GM23338 (cell line): Measurements from ENCODE around the gene LCE3B.

Experiments used
- EZH2 ChIP-seq: fragments of 200-600 bp; sonication (generic); IDR thresholded peaks from one replicate; pipeline ENCODE4 v1.8.0; 2017; ENCODE audit warnings: antibody characterized with exemption, mild to moderate bottlenecking, low read depth; ENCODE audit not compliant: unreplicated experiment
- POLR2AphosphoS5 ChIP-seq: IDR thresholded peaks from 2 replicates; pipeline ENCODE4 v1.6.1; 2016; ENCODE audit warnings: antibody characterized with exemption, low read depth
- TF ChIP-seq, protein P1 (sequence below), 2 experiments: fragments of 200-600 bp in 1 of 2; sonication (generic) in 1 of 2; conservative IDR thresholded peaks; 2 replicates each; pipeline versions ENCODE4 v1.5.1 to v1.6.1; 2016 to 2017; ENCODE audit warnings: antibody characterized with exemption in 2 of 2, low read depth in 2 of 2, mild to moderate bottlenecking in 2 of 2, moderate library complexity in 1 of 2
- TF ChIP-seq, protein P2 (sequence below): IDR thresholded peaks from 2 replicates; pipeline ENCODE4 v1.6.1; 2016; ENCODE audit warnings: antibody characterized with exemption

- TF ChIP-seq, protein P1, sequence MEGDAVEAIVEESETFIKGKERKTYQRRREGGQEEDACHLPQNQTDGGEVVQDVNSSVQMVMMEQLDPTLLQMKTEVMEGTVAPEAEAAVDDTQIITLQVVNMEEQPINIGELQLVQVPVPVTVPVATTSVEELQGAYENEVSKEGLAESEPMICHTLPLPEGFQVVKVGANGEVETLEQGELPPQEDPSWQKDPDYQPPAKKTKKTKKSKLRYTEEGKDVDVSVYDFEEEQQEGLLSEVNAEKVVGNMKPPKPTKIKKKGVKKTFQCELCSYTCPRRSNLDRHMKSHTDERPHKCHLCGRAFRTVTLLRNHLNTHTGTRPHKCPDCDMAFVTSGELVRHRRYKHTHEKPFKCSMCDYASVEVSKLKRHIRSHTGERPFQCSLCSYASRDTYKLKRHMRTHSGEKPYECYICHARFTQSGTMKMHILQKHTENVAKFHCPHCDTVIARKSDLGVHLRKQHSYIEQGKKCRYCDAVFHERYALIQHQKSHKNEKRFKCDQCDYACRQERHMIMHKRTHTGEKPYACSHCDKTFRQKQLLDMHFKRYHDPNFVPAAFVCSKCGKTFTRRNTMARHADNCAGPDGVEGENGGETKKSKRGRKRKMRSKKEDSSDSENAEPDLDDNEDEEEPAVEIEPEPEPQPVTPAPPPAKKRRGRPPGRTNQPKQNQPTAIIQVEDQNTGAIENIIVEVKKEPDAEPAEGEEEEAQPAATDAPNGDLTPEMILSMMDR (conservative IDR thresholded peaks at IDR 0.05; ENCODE audit: low read depth in 2 of 2): no peak
- TF ChIP-seq POLR2AphosphoS5 (no peak), EZH2 (no peak)
- TF ChIP-seq, protein P2, sequence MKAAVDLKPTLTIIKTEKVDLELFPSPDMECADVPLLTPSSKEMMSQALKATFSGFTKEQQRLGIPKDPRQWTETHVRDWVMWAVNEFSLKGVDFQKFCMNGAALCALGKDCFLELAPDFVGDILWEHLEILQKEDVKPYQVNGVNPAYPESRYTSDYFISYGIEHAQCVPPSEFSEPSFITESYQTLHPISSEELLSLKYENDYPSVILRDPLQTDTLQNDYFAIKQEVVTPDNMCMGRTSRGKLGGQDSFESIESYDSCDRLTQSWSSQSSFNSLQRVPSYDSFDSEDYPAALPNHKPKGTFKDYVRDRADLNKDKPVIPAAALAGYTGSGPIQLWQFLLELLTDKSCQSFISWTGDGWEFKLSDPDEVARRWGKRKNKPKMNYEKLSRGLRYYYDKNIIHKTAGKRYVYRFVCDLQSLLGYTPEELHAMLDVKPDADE: no peak
Observed at GRCh38 chr1:152566681-152567080, 46.9 kb upstream of the LCE3B start, which contains the start of gene LCE3E.
